Stimulated activated CD8-positive, alpha-beta memory T cell treated with anti-CD3 and anti-CD28 coated beads, Interleukin-15, amount 100 ng/mL, for 48 hours (primary cell): ENCODE data around the gene PTGDR2.

Source experiments
- DNase-seq, 2 donors: peaks; one replicate each; pipeline ENCODE4 v3.0.0-alpha.2; 2020; ENCODE audit warnings: low read depth in 2 of 2

PTGDR2 gene

GRCh38 chr11:60855726-60856633, at the start of gene PTGDR2:
TSS of gene PTGDR2 (minus strand) at chr11:60855950. CDS start at chr11:60853722, 2,228 bp downstream.
- DNase-seq = no peak

DNA sequence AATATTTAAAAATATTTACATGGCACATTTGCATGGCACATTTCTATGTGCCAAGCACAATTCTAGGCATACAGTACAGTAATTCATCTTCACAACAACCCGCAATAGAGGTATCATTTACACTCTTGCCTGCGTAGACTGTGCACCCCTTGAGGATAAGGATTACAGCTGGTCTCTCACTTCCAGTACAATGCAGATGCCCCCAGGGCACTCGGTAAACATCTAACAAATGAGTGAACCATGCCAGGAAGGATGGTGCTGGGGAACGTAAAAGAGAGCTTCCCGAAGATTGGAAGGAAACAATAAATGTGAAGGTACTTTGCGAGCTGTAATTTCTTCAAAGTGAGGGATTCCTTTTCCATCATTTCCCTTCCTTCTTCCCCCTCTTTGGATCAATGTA, 49.3 kb upstream of the PTGDR2 start:
- no peak for DNase-seq

DNA sequence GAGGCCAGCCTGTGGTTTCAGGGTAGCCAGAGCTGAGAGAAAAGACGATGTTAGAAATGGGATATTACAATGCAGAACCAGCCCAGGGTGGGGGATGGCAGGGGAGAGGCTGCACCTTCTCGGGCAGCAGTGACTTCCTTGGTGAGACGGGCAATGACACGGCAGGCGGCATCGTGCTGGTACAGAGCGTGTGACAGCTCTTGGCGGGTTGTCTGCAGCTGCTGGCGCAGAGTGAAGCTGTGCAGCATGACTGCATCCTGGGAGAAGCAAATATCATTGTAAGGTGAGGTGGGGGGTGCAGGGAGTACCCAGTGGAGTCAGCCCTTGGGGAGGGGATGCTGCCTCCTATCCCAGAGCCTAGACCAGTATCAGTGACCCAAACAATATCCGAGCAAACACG, 46.9 kb upstream of the PTGDR2 start:
- DNase-seq = no peak

- DNase-seq = no peak
Observed at GRCh38 chr11:60900673-60901404, 45.1 kb upstream of the PTGDR2 start.

GRCh38 chr11:60899977-60900376, 44.2 kb upstream of the PTGDR2 start:
- no peak for DNase-seq

DNA sequence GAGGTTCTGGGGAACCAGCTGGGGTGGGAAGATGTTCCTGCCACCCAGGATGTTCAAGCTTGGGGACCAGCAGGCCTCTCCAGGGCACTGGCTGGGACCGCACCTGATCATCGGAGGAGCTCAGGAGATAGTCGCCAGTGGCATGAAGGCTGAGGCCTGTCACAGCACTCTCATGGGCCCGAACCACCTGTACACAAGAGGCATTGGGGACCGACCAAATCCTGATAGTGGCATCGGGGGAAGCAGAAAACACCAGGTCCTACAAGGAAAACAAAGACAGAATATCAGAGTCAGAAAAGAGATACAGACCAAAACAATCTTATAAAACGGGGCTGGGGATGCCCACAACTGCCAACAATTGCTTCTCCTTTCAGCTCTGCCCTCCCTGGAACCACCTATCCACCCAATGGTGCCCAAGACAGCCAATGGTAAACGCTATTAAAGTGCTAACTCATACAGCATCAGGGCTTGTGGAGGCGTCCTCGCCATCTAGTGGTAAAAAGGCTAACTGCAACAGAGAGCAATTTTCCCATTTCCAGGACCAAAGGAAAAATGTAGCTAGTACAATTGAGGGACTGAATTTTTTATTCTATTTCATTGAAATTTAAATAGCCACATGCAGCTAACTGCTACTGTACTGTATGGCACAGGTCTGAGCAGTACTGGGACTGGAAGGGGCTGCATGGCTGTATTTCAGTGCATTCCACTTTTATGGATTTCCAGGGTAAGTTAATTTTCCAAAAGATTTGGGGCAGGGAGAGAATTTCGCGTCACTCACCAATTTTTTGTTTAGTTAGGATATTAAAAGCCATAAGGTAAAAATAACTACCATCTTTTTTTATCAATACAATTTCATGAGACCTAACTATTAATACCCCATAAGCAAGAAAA, 43.5 kb upstream of the PTGDR2 start:
- DNase-seq = no peak

- DNase-seq = no peak
Observed at GRCh38 chr11:60897496-60897895, 41.7 kb upstream of the PTGDR2 start.

GRCh38 chr11:60895687-60896086, 39.9 kb upstream of the PTGDR2 start:
- DNase-seq = no peak

DNA sequence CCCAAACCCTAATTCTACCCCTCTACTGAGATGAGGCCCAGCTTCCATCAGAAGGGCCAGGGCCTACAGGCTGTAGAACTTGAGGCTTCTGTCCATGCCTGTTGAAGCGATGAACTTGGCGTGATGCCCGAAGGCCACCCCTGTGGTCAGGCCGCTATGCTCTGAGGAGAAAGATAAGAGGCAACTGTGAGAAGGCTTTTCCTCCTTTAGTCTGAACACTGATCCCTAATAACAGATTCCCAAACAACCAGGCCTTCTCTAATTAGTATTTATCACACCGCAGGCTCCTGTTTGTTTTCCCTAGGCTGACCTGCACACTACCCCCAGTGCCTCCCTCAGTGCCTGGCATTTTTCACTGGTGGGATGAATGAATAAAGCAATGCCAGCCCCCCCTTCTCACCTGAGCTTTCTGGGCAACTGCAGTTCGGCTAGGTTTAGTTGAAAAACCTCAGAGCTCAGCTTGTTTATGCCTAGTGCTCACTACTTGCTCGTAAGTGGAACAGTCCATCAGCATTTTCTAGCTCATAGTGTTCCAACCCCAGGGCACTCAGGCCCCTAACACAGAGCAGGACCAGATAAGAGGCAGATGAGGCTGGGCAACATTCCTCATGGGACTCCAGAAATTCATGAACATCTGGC, 35.5 kb upstream of the PTGDR2 start:
- no peak for DNase-seq

DNA sequence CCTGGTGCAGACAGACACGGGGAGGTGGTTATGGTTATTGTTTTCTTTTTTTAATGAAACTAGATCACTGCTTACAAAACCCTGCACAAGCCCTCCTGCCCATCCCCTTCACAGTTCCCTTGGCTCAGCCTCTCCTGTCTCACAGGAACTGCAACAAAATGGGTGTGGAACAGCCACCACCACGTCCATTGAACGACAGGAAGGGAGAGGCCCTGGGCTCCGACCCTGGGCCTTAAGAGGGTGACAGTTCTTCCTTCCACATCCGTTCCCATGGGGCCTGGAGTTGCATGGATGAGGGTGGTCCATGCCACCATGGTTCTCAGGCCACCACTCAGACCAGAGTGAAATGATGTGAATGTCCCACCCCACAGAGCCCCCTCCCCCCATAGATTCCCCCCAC, 34.9 kb upstream of the PTGDR2 start:
- no peak for DNase-seq

DNA sequence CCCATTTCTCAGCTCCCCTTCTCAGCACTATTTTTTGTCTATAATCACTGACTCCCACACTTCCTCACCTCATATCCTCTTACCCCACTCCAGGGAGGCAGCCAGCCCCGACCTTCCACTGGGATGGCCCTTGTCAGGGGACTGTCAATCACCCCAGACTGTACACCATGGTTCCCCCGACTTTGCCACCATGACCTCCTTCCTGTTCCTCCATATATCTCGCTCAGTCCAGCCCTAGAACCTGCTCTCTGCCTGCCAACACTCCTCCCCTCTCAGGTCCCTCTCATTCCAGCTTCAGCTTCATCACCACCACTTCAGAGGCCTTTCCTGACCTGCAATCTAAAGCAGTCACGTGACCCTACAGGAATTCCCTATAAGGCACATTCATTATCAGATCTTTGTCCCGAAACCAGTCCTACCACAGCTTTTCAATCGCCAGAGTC, 34.1 kb upstream of the PTGDR2 start:
- DNase-seq = no peak

DNA sequence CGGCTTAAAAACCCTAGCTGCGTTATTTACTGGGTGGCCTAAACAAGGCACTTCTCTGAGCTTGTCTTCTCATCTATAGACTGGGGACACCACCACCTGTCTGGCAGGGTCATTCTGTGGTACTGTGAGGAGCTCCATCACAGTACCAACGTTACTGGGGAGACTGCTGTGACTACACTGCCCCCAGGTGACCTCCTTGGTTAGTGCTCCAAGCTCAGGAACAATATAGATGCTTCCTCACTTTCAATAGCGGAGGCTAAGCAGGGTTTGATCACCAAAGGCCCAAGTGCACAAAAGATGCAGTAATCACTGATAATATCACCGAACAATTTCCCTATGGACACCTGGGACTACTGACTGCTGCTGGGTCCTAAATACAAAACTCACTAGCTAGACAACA, 31.8 kb upstream of the PTGDR2 start:
- no peak for DNase-seq

- DNase-seq = no peak
Observed at GRCh38 chr11:60880643-60881282, 25.0 kb upstream of the PTGDR2 start.

- DNase-seq = no peak
Observed at GRCh38 chr11:60879971-60880588, 24.3 kb upstream of the PTGDR2 start.

- DNase-seq = no peak
Observed at GRCh38 chr11:60879104-60879503, 23.4 kb upstream of the PTGDR2 start.

GRCh38 chr11:60878245-60879101, 22.7 kb upstream of the PTGDR2 start:
- no peak for DNase-seq

DNA sequence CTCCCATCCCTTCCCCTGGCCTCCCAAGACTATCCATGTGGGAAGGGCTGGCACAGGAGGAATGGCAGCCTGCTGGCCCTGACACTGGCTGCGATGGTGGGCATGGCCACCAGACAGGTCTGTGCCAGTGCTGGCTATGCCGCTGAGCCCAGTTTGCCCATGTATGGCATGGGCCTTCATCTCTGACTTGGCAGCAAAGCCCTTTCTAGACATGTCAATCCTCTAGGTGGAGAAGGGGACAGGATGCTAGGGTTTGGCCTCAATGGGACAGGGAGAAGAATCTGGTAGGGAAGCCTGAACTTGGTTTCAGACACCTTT, 20.4 kb upstream of the PTGDR2 start:
- DNase-seq = no peak

- no peak for DNase-seq
Observed at GRCh38 chr11:60875366-60876167, 19.8 kb upstream of the PTGDR2 start.
